Middle frontal gyrus (tissue), 1 donor: ENCODE data around the gene TCOF1.

Experiments used
- DNase-seq: peaks from one replicate; pipeline ENCODE4 v3.0.0-alpha.2; 2015; ENCODE audit warnings: low spot score; ENCODE audit errors: extremely low spot score

Gene TCOF1

GRCh38 chr5:150391064-150391834 is 33.8 kb downstream of the TCOF1 start:
- DNase-seq, result no peak

- no peak for DNase-seq
These were observed 34.5 kb downstream of the TCOF1 start for GRCh38 chr5:150391986-150392385.

- no peak for DNase-seq
These were observed 35.2 kb downstream of the TCOF1 start for GRCh38 chr5:150392680-150393079.

GRCh38 chr5:150393096-150393645 is 35.7 kb downstream of the TCOF1 start:
- no peak for DNase-seq

- DNase-seq, result no peak
These were observed 36.6 kb downstream of the TCOF1 start for GRCh38 chr5:150394131-150394530.

- DNase-seq, result no peak
These were observed 37.6 kb downstream of the TCOF1 start for GRCh38 chr5:150394912-150395687.

- no peak for DNase-seq
These were observed 38.1 kb downstream of the TCOF1 start for GRCh38 chr5:150395688-150395975.

GRCh38 chr5:150396267-150396666 is 38.8 kb downstream of the TCOF1 start:
- DNase-seq, result no peak

GRCh38 chr5:150397146-150397781 is 39.8 kb downstream of the TCOF1 start:
- DNase-seq, result no peak

- DNase-seq, result no peak
These were observed 40.6 kb downstream of the TCOF1 start for GRCh38 chr5:150397782-150398721.

GRCh38 chr5:150398722-150399523 is 41.4 kb downstream of the TCOF1 start:
- DNase-seq, result no peak

GRCh38 chr5:150399524-150400211 is 42.2 kb downstream of the TCOF1 start:
- DNase-seq, result no peak

GRCh38 chr5:150400316-150401075 is 43.0 kb downstream of the TCOF1 start:
- DNase-seq, result no peak

- no peak for DNase-seq
These were observed 43.5 kb downstream of the TCOF1 start for GRCh38 chr5:150401076-150401375.

- no peak for DNase-seq
These were observed 44.1 kb downstream of the TCOF1 start for GRCh38 chr5:150401376-150402228.

GRCh38 chr5:150402229-150402773 is 44.8 kb downstream of the TCOF1 start:
- DNase-seq, result no peak

- DNase-seq, result no peak
These were observed 45.4 kb downstream of the TCOF1 start for GRCh38 chr5:150402901-150403342.

- DNase-seq, result no peak
These were observed 46.6 kb downstream of the TCOF1 start for GRCh38 chr5:150404121-150404520.
